IPS-18a (cell line): ENCODE measurements around the gene MYL6.
"Not testable (repeated sequence)": the region's sequence is repeated elsewhere in the genome, so short reads cannot be mapped to it uniquely, and the experiment has no call there.

Experiments
- H3K27ac ChIP-seq: one replicate; pipeline ENCODE4 v1.5.1; 2013; ENCODE audit warnings: low read length
- H3K27me3 ChIP-seq: one replicate; pipeline ENCODE4 v1.6.1; 2013; ENCODE audit warnings: mild to moderate bottlenecking, low read length; ENCODE audit not compliant: control insufficient read depth, insufficient read depth
- H3K36me3 ChIP-seq: one replicate; pipeline ENCODE4 v1.6.1; 2013; ENCODE audit warnings: low read depth, low read length; ENCODE audit not compliant: control insufficient read depth
- H3K4me1 ChIP-seq: one replicate; pipeline ENCODE4 v1.6.1; 2013; ENCODE audit warnings: low read depth, low read length; ENCODE audit not compliant: control insufficient read depth
- H3K4me3 ChIP-seq: one replicate; pipeline ENCODE4 v1.5.1; 2013; ENCODE audit warnings: low read length
- H3K9ac ChIP-seq: one replicate; pipeline ENCODE4 v1.6.1; 2013; ENCODE audit warnings: mild to moderate bottlenecking, low read length, moderate library complexity
- H3K9me3 ChIP-seq: one replicate; pipeline ENCODE4 v1.6.1; 2013; ENCODE audit warnings: low read depth, low read length; ENCODE audit not compliant: control insufficient read depth

The MYL6 gene

DNA sequence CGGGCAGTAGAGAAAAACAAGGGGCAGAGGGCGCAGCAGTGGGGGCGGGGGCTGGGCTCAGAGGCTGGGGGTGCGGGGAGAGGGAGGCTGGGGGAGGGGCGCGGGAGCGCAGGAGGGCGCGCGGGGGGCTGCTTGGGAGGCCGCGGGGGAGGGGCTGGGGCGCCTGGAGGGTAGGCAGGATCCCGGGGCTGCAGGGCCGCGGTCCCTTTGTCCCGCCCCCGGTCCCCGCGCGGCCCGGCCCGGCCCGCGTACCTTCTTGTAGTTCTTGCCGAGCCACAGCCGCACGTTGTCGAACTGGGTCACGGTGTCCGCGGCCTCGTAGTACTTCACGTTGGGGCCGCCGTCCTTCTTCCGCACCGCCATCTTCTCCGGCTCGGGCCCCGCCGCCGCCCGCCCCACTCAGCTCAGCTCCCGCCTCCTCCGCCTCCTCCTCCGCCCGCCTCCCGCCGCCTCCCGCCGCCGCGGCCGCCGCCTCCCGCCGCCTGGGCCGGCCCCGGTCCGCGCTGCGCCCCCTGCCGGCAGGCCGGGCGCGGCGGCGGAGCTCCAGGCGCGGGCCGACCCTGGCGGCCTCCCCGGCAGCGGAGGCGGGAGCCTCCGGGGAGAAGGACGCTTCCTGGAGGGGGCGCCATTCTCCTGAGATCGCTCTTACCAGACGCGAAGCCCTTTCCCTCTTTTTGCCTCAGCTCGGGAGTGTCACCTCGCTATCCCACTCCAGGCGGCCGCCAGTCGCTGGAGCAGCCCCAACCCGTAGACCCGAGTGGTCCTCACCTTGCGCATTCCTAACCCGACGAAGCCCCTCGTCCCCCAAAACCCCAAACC, 31.1 kb downstream of the MYL6 start, which contains the start of gene SMARCC2:
TSS of gene SMARCC2 (minus strand) at position 385 of the 819 bp plus-strand sequence. CDS start at position 363, 22 bp downstream.
- Histone ChIP-seq H3K4me1 (peaks cover 9% of the 10 kb centered on the region), H3K4me3 (peak within 1 kb of the TSS; percentile 100), H3K27ac (peak within 1 kb of the TSS; percentile 92), H3K36me3 (peaks cover 22% of the 10 kb centered on the region), H3K9ac (peak within 1 kb of the TSS; percentile 94), H3K27me3 (no peaks in the 10 kb centered on the region), H3K9me3 (no peaks in the 10 kb centered on the region)

DNA sequence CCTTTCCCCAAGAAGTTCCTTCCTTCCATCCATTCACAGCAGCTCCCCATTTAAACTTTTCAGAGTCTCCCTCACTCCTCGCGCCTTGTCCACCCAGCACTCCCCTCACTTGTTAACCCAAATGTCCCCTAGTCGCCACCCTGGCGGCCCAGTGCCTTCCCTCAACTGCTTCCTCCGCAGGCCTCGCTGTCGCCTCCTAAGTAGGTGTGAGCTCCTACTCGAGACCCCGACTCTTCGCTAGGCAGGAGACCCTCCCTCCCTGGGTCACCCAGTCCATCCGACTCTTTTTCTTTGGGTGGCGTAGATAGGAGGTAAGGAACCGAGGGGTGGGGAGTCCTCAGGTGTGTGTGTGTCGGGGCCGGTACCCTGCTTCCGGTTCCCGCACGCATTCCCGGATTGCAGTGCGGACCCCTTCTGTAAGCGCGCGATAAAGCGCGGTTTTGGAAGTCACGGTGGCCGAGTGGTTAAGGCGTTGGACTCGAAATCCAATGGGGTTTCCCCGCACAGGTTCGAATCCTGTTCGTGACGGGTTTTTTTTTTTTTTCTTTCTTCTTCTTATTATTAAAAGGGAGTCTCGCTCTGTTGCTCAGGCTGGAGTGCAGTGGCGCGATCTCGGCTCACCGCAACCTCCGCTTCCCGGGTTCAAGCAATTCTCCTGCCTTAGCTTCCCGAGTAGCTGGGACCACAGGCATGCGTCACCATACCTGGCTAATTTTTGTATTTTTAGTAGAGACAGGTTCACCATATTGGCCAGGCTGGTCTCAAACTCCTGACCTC, 31.9 kb downstream of the MYL6 start:
- Histone ChIP-seq H3K27me3 (no peaks in the 10 kb centered on the region), H3K4me1 (peaks cover 9% of the 10 kb centered on the region), H3K36me3 (peaks cover 14% of the 10 kb centered on the region), H3K27ac (peak overlapping the region; percentile 92), H3K4me3 (peak overlapping the region; percentile 100), H3K9ac (peak overlapping the region; percentile 94), H3K9me3 (no peaks in the 10 kb centered on the region)

- Histone ChIP-seq H3K27ac (no peak overlapping the region), H3K27me3 (no peaks in the 10 kb centered on the region), H3K9ac (peak overlapping the region; percentile 94), H3K9me3 (no peaks in the 10 kb centered on the region), H3K36me3 (peaks cover 10% of the 10 kb centered on the region), H3K4me3 (peak overlapping the region; percentile 100), H3K4me1 (peaks cover 9% of the 10 kb centered on the region)
Measured at GRCh38 chr12:56190695-56191155, 32.6 kb downstream of the MYL6 start.

DNA sequence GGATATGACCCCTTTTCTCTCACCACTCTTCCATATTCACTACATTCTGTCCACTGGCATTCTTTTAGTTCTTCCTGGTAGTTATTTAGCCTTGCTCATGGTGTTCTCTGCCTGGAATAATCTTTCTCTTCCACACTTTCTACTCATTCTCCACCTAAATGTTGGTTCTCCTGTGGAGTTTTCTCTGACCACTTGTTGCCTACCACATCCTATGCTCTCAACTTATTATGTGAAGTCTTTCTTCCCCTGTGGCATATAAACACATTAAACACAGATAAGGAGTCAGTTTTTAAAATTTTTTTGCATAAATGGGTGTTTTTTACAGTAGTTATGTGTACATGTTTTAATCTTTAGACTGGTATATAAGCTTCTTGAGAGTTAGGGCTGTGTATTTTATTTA, 34.4 kb downstream of the MYL6 start:
- H3K27me3 ChIP-seq: no peaks in the 10 kb centered on the region

DNA sequence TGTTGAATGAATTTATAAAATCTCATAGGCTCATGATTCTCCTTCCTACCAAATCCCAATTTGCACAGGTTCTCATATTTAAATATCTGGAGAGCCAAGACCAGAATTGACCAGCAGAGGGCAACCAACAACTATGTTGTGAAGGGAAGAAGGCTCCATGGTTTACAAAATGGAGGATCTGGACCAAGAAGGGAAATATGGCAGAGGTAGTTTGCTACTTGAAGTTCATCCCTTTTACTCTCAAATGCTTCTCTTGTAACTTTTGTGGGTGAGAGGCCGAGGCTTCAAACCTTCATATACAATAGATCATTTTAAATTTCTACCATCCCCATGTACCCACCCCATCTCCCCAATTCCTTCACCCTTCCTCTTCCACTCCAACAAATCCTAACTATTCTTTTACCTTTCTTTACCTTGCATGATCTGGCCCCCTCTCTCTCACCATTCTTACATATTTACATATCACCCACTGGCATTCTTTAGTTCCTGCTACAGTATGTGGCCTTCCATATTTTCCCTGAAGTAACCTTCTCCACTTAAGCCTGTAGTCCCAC, 34.9 kb downstream of the MYL6 start:
- Histone ChIP-seq H3K36me3 (no peaks in the 10 kb centered on the region), H3K9me3 (no peaks in the 10 kb centered on the region), H3K4me1 (peaks cover 4% of the 10 kb centered on the region), H3K4me3 (no peak overlapping the region), H3K27me3 (no peaks in the 10 kb centered on the region), H3K9ac (no peak overlapping the region), H3K27ac (no peak overlapping the region)

More for the DNA sequence above, 34.4 kb downstream of the MYL6 start:
- no peaks in the 10 kb centered on the region for H3K36me3 ChIP-seq
- H3K4me1 ChIP-seq: peaks cover 8% of the 10 kb centered on the region
- no peak overlapping the region for H3K4me3 ChIP-seq
- H3K9ac ChIP-seq: no peak overlapping the region
- no peaks in the 10 kb centered on the region for H3K9me3 ChIP-seq
- no peak overlapping the region for H3K27ac ChIP-seq

- H3K9ac ChIP-seq, H3K27me3 ChIP-seq, H3K4me3 ChIP-seq, H3K36me3 ChIP-seq, H3K27ac ChIP-seq, H3K9me3 ChIP-seq, H3K4me1 ChIP-seq: not testable (repeated sequence)
Measured at GRCh38 chr12:56196818-56197550, 38.8 kb downstream of the MYL6 start.

GRCh38 chr12:56197921-56198635, 39.9 kb downstream of the MYL6 start:
- H3K4me1 ChIP-seq: no peaks in the 10 kb centered on the region
- H3K27me3 ChIP-seq: no peaks in the 10 kb centered on the region
- no peaks in the 10 kb centered on the region for H3K9me3 ChIP-seq
- H3K4me3 ChIP-seq: no peak overlapping the region
- no peaks in the 10 kb centered on the region for H3K36me3 ChIP-seq
- H3K9ac ChIP-seq: no peak overlapping the region
- H3K27ac ChIP-seq: no peak overlapping the region

GRCh38 chr12:56198836-56199235, 40.7 kb downstream of the MYL6 start:
- no peaks in the 10 kb centered on the region for H3K9me3 ChIP-seq

GRCh38 chr12:56202366-56202765, 44.2 kb downstream of the MYL6 start:
- Histone ChIP-seq H3K27ac (no peak overlapping the region), H3K9me3 (no peaks in the 10 kb centered on the region), H3K36me3 (peaks cover 27% of the 10 kb centered on the region), H3K9ac (no peak overlapping the region), H3K27me3 (no peaks in the 10 kb centered on the region), H3K4me3 (no peak overlapping the region), H3K4me1 (no peaks in the 10 kb centered on the region)

More at GRCh38 chr12:56198836-56199235, 40.7 kb downstream of the MYL6 start:
- Histone ChIP-seq H3K36me3 (no peaks in the 10 kb centered on the region), H3K4me1 (no peaks in the 10 kb centered on the region), H3K27ac (no peak overlapping the region), H3K27me3 (no peaks in the 10 kb centered on the region), H3K4me3 (no peak overlapping the region), H3K9ac (no peak overlapping the region)

DNA sequence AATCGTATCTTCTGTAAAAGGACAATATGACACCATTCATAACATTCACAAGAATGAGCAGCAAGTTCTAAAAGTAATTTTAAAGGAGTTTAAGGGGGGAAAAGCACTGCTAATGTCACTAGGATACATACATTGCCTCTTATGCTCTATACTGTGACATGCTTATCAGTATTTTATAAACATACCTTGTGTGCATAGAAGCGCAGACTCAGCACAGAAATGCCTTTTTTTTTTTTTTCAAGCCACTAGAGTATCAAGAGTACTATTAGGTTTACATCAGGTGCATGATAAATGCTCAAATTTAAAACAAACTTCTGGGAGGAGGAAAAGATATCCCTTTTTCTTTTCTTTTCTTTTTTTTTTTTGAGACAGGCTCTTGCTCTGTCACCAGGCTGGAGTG, 44.7 kb downstream of the MYL6 start:
- H3K27me3 ChIP-seq: no peaks in the 10 kb centered on the region
- peaks cover 32% of the 10 kb centered on the region for H3K36me3 ChIP-seq
- H3K9ac ChIP-seq: no peak overlapping the region
- no peak overlapping the region for H3K27ac ChIP-seq
- H3K4me1 ChIP-seq: no peaks in the 10 kb centered on the region
- no peaks in the 10 kb centered on the region for H3K9me3 ChIP-seq
- H3K4me3 ChIP-seq: no peak overlapping the region
